Stimulated activated CD4-positive, alpha-beta T cell treated with anti-CD3 and anti-CD28 coated beads, Interleukin-1b, Interleukin-23, amount 100 ng/mL, for 48 hours (primary cell): ENCODE measurements around the gene OR6A2.
"Not testable (repeated sequence)": the region's sequence is repeated elsewhere in the genome, so short reads cannot be mapped to it uniquely, and the experiment has no call there.

Source experiments
- DNase-seq: peaks from one replicate; pipeline ENCODE4 v3.0.0-alpha.2; 2020

Gene OR6A2

GRCh38 chr11:6799402-6799801 is at the start of gene OR6A2:
Gene OR6A2 (minus strand): TSS chr11:6799689. CDS start chr11:6795708, 3,981 bp downstream.
- DNase-seq = no peak

GRCh38 chr11:6845383-6845782 is 45.9 kb upstream of the OR6A2 start, which contains the start of gene OR10A5:
Gene OR10A5 (plus strand): TSS chr11:6845683. CDS start chr11:6845683, 0 bp downstream.
- DNase-seq = no peak

DNA sequence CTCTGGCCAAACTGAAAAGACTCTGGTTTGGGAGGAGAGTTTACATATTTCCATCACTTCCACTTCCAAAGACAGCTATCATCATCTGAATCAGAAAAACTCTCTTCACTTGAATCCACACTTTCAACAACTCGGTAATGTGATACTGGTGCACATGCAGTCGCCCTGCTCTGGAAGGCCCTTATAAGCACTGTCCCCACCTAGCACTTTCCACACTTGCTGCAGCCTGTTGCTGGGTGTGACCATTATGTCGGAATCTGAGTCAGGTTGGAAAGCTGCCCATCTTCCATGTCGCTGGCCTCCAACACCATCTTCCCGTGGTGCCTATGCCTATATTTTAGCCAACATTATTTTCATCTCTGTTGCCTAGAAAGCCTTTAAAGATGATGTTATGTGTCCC is 44.9 kb upstream of the OR6A2 start:
- no peak for DNase-seq

DNA sequence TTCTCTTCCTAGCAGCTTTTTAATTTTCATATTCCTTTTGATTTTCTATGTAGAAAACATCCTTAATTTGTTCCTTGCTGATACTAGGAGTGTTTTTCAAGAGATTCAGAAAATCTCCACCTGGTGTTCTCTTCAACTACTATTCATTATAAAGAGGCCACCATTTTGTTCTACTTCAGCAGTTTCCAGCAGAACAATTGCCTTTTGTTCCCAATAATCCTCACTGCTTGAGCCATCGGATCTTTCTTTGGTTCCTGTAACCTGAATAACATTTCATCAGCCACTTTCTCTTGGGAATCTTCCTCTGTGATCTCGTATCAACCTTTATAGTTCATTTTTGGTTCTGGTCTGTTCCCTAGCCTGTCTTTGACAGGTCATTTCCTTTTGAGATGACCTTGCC is 44.2 kb upstream of the OR6A2 start:
- no peak for DNase-seq

DNA sequence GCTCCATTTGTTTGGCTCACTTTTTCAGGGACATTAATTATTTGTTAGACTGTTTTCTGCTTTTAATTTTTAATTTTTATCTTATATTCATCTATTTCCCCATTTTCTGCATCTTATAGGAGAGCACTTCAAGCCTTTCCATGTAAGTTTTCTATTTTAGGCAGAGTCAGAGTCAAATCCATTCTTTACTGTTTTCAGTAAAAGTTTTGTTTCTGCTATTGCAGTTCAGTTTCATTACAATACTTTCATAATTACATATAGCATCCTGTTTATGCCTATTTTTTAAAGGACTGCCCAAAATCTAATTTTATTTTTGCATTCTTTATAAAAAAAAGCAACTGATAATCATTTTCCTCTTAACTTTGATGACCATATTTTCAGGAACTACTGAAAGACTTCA is 42.2 kb upstream of the OR6A2 start:
- no peak for DNase-seq

GRCh38 chr11:6834021-6834420 is 34.5 kb upstream of the OR6A2 start:
- DNase-seq = no peak

DNA sequence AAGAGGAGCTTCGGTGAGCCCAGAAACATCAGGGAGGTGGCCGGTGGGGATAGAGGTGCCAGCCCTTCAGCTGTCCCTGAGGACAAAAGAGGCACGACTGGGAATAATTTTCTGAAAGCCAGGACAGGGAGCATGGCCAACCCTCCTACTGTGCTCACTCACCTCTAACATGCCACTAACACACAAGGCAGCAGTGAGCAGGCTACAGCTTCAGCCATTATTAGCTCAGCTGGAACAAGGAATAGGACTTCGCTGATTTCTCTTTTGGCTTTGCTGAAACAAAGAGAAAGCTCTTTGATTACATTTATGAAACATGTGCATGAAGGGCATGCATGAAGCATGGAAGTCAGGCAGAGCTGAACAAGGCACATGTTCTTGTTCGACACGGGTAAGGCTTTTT is 33.9 kb upstream of the OR6A2 start:
- no peak for DNase-seq

DNA sequence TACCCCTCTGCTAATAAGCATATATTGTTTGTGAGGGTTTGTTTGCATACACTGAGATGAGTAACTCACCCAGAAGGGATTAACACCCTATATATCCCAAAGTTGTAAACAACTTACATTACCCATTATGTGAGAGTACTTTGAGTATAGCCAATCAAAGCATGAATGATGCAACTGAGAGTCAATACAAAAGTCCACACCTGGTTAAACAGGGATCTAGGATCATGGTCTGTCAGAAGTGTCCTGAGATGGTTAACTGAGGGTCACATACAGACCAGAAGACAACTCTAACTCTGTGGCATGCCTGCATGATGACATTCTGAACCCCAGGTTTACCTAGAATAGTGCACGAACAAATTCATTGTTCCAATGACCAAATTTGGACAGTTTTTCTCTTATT is 28.6 kb upstream of the OR6A2 start:
- no peak for DNase-seq

DNA sequence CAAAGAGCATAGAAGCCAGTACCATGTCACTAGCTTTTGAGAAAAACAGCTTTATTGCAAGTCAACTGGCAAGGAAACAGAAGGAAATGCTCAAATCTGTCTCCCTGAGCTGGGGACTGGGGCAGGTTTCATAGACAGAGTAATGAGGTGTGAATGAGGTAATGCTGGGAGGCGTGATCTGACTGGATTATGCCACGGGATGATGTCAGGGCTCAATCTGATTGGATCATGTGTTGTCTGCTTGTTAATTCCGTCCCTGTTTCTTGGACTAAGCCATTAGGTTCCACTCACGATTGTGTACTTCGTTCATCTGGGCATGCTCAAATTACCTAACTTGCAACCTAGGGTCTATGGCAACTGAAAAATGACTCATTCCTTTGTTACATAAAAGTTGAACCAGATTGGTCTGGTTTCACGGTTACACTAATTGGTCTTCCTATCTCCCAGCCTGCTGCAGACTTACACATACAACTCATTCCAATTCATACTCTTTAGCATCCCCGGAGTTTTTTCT is 25.8 kb upstream of the OR6A2 start:
- DNase-seq = no peak

- DNase-seq = no peak
Observed at GRCh38 chr11:6824136-6824823, 24.8 kb upstream of the OR6A2 start.

DNA sequence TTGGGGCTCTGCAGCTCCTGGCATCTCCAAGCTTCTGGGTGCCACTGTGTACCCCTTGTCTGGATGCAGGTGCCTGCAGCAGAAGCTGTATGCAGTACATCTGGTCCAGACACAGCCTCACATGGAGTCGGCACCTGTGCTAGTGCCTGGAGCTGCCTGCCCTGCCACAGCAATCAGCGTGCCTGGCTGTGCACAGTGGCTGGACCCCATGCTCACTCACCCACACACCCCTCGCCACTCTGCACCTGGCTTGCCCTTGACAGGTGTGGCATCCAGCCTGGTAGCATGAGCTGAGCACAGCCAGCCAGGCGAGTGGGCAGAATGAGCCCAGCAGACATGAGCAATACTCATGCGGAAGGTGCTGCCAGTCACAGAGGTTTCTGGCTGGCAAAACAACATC is 19.5 kb upstream of the OR6A2 start:
- no peak for DNase-seq

DNA sequence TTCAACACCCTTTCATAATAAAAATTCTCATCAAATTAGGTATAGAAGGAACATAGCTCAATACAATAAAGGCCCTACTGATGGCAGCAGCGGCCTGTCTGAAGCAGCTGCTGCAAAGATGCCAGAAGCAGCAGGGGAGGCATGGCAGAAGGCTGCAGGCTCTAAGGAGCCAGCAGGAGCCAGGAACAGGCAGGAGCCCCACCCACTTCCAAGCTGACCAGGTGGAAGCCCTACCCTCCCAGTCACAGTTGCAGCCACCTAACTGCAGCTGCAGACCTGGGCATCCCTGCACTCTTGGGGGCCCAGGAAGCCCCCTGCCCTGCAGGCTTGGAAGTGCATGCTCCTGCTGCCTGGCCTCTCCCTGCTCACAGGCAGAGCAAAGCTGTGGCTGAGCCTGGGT is 18.2 kb upstream of the OR6A2 start:
- no peak for DNase-seq

DNA sequence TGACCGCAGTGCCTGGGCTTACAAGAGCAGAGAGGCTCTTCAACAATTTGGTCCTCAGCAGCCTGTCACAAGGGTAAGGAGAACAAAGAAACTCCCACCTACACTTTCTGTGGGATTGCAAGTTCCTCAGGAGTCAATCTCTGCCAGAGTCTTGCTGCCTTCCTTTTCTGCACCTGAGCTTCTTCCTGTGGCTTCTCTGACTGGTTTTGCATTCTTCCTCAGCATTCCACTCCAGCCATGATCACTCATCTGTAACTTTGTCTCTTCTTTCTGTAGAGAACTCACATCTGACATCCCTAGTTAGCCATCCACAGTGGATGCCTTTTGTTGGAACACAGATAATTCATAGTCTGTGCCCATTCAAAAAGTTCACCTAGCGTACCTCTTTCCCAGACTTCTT is 14.2 kb upstream of the OR6A2 start:
- no peak for DNase-seq

DNA sequence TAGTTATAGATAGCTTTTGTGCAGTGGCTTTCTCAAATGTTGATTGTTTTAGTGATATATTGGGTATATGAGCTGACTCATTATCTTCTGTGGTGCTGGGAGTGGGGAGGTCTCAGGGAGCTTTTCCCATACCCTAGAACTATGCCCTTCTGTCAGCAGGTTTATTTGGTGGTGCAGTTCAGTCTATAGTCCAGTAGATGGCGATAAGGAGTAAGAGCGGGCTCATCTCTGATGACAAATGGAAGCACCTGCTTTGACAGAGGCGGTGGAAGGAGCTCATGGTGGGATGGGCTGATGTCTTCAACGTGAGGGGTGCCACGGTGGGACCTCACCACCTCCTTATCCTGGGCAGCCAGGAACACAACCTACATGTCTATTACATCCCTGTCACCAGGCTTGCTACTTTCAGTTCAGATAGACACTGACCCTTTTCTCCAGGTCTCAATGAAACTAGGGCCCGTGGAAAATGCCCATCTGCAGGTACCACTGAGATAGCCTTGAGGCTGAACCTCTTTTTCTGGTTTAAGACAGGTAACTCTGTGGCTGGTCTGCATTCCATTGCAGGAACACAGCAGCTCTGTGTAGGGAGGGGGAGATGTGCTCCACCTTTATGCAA is 13.0 kb upstream of the OR6A2 start:
- peak; percentile 9 for DNase-seq

DNA sequence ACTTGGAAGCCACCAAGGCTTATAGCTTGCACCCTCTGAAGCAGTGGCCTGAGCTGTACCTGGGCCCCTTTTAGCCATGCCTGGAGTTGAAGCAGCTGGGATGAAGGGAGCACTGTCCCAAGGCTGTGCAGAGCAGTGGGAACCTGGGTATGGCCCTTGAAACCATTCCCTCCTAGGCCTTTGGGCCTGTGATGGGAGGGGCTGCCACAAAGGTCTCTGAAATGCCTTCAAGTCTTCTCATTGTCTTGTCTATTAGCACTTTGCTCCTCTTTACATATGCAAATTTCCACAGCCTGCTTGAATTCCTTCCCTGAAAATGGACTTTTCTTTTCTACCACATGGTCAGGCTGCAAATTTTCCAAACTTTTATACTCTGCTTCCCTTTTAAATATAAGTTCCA is 1.6 kb upstream of the OR6A2 start:
- DNase-seq = not testable (repeated sequence)

DNA sequence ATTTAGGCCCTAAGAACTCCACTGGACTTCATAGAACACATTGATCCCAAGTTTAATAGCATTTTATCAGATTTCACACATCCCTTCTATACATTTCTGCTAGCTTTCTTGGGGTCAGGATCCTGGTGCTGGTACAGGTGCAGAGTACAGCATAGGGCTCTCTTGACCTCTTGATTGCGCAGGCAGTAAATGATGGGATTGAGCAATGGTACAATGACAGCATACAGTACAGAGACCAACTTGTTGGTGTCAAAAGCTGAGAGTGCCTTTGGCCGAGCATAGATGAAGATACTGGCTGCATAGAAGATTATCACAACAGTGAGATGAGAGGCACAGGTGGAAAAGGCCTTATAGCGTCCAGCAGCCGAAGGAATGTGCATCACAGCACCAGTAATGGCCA is 4.8 kb downstream of the OR6A2 start:
- DNase-seq = no peak

- no peak for DNase-seq
Observed at GRCh38 chr11:6790546-6790945, 8.9 kb downstream of the OR6A2 start.

DNA sequence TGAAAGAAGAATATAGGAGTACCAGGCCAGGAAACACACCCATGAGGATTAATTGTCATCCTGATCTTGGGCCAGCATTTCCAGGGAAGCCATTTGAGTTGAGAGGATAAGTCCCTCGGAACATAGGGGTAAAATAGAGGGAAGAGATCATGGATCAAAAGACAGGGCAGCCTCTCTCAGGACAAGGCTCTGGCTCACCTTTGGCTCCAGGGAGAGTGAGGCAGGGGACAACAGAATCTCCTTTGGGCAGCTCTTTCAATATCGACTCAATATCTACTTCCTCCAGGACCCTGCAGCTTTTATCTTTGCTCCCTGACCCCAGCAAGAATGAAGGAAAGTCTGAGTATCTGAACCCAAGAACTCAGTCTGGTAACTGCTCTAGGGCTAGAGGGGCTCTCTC is 16.8 kb downstream of the OR6A2 start, which contains the start of gene OR2AG1:
OR2AG1 (plus strand) TSS at position 301 of the 400 bp plus-strand sequence. CDS start 2,018 bp downstream, outside the sequence.
- DNase-seq = no peak

DNA sequence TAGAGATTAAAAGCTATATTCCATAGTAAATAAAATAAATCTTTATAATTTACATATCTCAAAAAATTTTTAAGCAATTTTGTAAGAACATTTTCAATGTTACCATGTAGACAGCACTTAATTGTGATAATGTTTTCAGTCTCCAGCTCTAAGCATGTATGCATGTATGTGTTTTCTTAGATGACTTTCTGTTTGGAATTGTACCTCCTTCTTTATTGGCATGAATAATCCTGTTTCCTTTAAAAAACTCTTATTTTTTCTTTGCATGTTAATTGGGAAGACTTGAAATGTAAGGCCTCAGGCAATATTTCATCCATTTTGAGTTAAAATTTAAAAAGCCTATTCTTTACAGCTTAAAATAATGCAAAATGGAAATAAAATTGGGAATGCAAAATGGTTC is 18.7 kb downstream of the OR6A2 start:
- DNase-seq = no peak

DNA sequence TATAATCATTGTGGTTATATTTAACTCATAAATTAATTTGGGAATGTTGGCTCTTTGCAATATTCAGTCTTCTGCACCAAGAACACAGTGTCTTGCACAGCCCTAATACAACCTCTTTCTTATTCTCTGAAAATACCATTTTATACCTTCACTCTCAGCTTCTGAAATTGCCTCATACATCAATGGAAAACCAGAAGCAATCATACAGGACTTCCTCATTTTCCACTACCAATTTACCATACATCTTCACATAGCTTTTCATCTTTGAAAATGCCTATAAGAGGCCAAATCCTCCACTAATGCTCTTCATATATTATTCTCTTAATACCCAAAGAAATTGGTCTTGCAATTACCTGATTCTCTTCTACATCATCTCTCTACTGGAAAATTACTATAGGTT is 21.0 kb downstream of the OR6A2 start:
- DNase-seq = no peak

DNA sequence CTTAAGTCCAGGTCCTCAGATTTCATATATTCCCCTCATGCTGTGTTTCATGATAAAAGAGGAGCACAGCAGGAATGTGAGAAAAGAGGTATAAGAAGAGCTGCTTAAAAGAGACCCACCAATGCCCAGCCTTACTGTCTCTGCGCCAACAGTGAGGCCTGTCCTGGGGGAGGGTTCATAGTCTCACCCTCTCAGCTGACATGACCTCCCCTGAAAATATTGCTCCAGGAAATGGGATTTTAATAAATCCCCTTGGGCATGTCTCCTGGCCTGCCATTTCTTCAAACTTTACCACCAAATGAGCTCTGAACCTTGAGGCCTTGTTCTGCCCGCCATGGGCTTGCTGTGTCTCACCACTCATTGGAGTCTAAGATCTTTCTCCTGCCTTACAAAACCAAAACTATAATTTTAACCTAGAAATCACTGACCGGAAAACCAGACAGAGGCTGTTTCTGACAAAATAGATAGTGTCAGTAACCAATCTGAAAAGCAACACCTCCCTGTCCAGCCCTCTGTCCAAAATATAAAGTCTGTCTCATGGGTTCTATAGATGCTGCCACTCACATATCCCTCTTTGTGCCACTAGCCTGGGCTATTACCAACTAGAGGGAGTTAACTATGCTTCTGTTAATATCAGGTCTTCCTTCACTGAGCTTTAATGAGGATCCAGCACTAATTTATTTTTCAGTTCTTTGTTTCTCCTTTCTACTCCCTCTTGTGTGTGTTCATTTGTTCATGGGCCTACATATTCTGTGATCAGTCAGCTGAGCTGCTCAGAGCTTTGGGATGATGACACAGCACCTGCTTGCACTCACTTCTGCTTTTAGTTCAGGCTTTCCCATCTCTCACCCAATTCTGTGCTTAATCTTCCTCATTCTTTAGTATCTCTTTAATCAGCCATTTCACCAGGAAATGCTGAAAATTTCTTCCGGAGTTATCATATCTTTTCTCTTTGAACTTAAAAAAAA is 27.3 kb downstream of the OR6A2 start, which contains the start of gene OR2AG2:
OR2AG2 (minus strand) TSS at position 51 of the 968 bp plus-strand sequence. CDS start 3,019 bp downstream, outside the sequence.
- DNase-seq = no peak

DNA sequence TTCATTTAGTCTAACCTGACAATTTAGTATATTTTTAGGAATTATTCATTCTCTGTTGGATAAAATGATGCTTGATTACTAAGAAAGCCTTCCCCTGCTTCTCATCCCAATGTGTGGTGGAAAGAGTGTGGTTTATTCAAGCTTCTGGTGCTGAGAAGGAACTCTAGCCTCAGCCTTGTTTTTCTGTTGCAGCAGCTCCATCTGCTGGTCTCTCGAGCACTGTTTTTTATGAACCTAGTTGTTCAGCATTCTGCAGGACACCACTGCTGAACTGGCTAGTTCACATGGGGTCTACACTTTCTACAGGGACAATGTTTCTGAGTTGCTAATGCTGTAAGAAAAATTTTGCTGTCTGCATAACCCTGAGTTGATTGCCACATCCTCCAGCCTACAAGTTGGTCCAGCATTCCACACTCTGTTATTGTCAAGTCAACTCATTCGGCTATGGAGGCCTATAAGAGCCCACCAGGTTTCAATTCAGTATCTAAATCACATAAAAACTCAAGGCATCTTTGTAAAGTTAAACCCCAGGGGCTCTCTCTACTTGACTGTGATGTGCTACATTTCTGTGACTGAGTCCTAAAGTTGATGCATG is 42.0 kb downstream of the OR6A2 start:
- peak; percentile 43 for DNase-seq

- DNase-seq = no peak
Observed at GRCh38 chr11:6755953-6756347, 43.5 kb downstream of the OR6A2 start.
